Endothelial cell (in vitro differentiated cells): ENCODE measurements around the gene TRIO. TPM values are rescaled to one million over a fixed set of nuclear protein-coding genes. Genes with fewer than 3 reads are reported as not detected.

ENCODE experiments used
- DNase-seq: peaks from one replicate; pipeline ENCODE4 v3.0.0; 2021; ENCODE audit warnings: low spot score
- H3K27ac Mint-ChIP-seq: one replicate; pipeline ENCODE4 v1.8.0; 2021; ENCODE audit warnings: mixed read lengths, inconsistent platforms; ENCODE audit not compliant: unreplicated experiment
- H3K27me3 Mint-ChIP-seq: one replicate; pipeline ENCODE4 v1.8.0; 2021; ENCODE audit warnings: mild to moderate bottlenecking, moderate library complexity, mixed read lengths, inconsistent platforms; ENCODE audit not compliant: unreplicated experiment
- H3K36me3 Mint-ChIP-seq: one replicate; pipeline ENCODE4 v1.8.0; 2021; ENCODE audit warnings: mild to moderate bottlenecking, low read depth, mixed read lengths, inconsistent platforms; ENCODE audit not compliant: unreplicated experiment
- H3K4me1 Mint-ChIP-seq: one replicate; pipeline ENCODE4 v1.8.0; 2021; ENCODE audit warnings: mild to moderate bottlenecking, mixed read lengths, inconsistent platforms; ENCODE audit not compliant: unreplicated experiment
- H3K4me3 Mint-ChIP-seq: one replicate; pipeline ENCODE4 v1.8.0; 2021; ENCODE audit warnings: mild to moderate bottlenecking, mixed read lengths, inconsistent platforms; ENCODE audit not compliant: unreplicated experiment
- H3K9me3 Mint-ChIP-seq: one replicate; pipeline ENCODE4 v1.8.0; 2021; ENCODE audit warnings: mixed read lengths, inconsistent platforms; ENCODE audit not compliant: unreplicated experiment
- CTCF ChIP-seq: fragments of 200-600 bp; sonication (generic); IDR thresholded peaks from one replicate; pipeline ENCODE4 v1.5.0; 2021; ENCODE audit warnings: antibody characterized with exemption; ENCODE audit not compliant: unreplicated experiment
- total RNA-seq: library from RNA; stranded (reverse); fragmentation: NEBNext Ultra II Directional; extraction: Animal tissue kit (Norgen Biotek cat#: 25700); gene quantifications from one replicate; pipeline ENCODE4 v1.2.1, GENCODE V29; 2021; ENCODE audit not compliant: unreplicated experiment

Gene TRIO
- total RNA-seq, 1 donor from 2014 or later, result 229 TPM

DNA sequence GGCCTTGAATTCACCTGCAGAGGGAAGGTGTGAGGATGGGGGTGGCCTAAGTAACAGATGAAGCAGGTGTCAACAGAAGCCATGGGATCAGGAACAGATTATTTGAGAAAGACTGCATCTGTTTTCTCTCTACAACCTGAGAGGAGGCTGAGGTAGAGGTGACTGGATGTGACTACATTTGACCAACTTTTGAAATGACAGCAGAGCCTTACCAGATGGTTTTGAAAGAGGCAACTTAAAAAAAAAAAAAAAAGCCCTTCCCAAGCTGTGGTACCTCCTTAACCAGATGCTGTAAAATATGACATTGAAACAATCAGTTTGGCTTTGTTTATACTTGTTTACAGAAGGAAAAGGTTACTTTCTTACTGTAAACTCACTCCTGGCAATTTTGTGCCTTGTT is 108.6 kb downstream of the TRIO start:
- Mint-ChIP-seq H3K27me3 (peaks cover 2% of the 10 kb centered on the region), H3K9me3 (peaks cover 4% of the 10 kb centered on the region), H3K4me1 (peaks cover 59% of the 10 kb centered on the region), H3K36me3 (peaks cover 5% of the 10 kb centered on the region), H3K4me3 (no peak overlapping the region), H3K27ac (no peak overlapping the region)
- DNase-seq, result no peak
- no peak for TF ChIP-seq CTCF

GRCh38 chr5:14252793-14253192 is 109.7 kb downstream of the TRIO start:
- Mint-ChIP-seq H3K4me1 (peaks cover 61% of the 10 kb centered on the region), H3K4me3 (no peak overlapping the region), H3K9me3 (peaks cover 4% of the 10 kb centered on the region), H3K27me3 (peaks cover 2% of the 10 kb centered on the region), H3K36me3 (peaks cover 5% of the 10 kb centered on the region), H3K27ac (peak overlapping the region; percentile 42)
- no peak for TF ChIP-seq CTCF
- no peak for DNase-seq

DNA sequence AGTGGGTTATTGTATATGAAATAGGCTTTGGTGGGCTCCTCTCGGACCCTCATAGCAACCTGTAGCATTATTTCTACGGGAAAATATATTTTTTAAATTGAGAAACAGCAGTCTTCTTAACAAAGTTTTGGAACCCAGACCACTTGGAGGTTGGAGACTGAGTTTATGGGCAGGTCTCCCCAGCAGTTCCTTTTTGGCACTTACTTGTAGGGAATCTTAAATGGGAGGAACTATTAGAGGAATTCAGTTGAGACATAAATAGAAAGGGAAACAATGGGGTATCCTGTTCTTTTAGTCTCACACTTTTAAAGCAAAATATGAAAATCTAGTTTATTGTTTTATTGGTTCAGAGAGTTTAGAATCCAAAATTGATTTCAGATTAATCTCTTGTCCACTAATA is 111.5 kb downstream of the TRIO start:
- no peak for TF ChIP-seq CTCF
- H3K4me3 Mint-ChIP-seq, result no peak overlapping the region
- H3K4me1 Mint-ChIP-seq, result peaks cover 63% of the 10 kb centered on the region
- no peak for DNase-seq
- H3K27ac Mint-ChIP-seq, result peak overlapping the region; percentile 70
- no peaks in the 10 kb centered on the region for H3K27me3 Mint-ChIP-seq
- peaks cover 5% of the 10 kb centered on the region for H3K36me3 Mint-ChIP-seq
- peaks cover 4% of the 10 kb centered on the region for H3K9me3 Mint-ChIP-seq

- Mint-ChIP-seq H3K36me3 (peaks cover 5% of the 10 kb centered on the region), H3K9me3 (peaks cover 4% of the 10 kb centered on the region), H3K27ac (no peak overlapping the region), H3K27me3 (no peaks in the 10 kb centered on the region), H3K4me3 (no peak overlapping the region), H3K4me1 (peaks cover 66% of the 10 kb centered on the region)
- no peak for TF ChIP-seq CTCF
- DNase-seq, result no peak
These were observed 113.0 kb downstream of the TRIO start for GRCh38 chr5:14256026-14256690.

- no peak overlapping the region for H3K27ac Mint-ChIP-seq
These were observed 113.7 kb downstream of the TRIO start for GRCh38 chr5:14256756-14257393.

More at GRCh38 chr5:14256756-14257393, 113.7 kb downstream of the TRIO start:
- Mint-ChIP-seq H3K9me3 (peaks cover 4% of the 10 kb centered on the region), H3K36me3 (peaks cover 5% of the 10 kb centered on the region), H3K27me3 (no peaks in the 10 kb centered on the region), H3K4me3 (no peak overlapping the region), H3K4me1 (peaks cover 69% of the 10 kb centered on the region)
- TF ChIP-seq CTCF, result no peak
- no peak for DNase-seq
